Smooth muscle cell (in vitro differentiated cells): Measurements from ENCODE around the gene PLEKHA3. TPM values are rescaled to one million over a fixed set of nuclear protein-coding genes. Genes with fewer than 3 reads are reported as not detected.
A peak's percentile ranks its signal among the peaks of the same experiment; 100 is the strongest.
"Not testable (repeated sequence)": the region's sequence is repeated elsewhere in the genome, so short reads cannot be mapped to it uniquely, and the experiment has no call there.

Experiments
- DNase-seq: peaks from one replicate; lab custom pipeline; 2025; ENCODE audit not compliant: unreplicated experiment; lab: John Stamatoyannopoulos, UW
- H2AFZ ChIP-seq: fragments of 200-600 bp; sonication (generic); 2 replicates; pipeline ENCODE4 v1.6.0; 2016; ENCODE audit warnings: antibody characterized with exemption, low read depth, mild to moderate bottlenecking
- H3F3A ChIP-seq: fragments of 200-600 bp; sonication (generic); 2 replicates; pipeline ENCODE4 v1.6.0; 2017; ENCODE audit warnings: antibody characterized with exemption, low read depth
- H3K27ac ChIP-seq: fragments of 200-600 bp; sonication (generic); 2 replicates; pipeline ENCODE4 v1.5.1; 2016; ENCODE audit warnings: low read depth, mild to moderate bottlenecking
- H3K27me3 ChIP-seq: fragments of 200-600 bp; sonication (generic); 2 replicates; pipeline ENCODE4 v1.6.1; 2016; ENCODE audit warnings: low read depth, mild to moderate bottlenecking
- H3K36me3 ChIP-seq: fragments of 200-600 bp; sonication (generic); 2 replicates; pipeline ENCODE4 v1.5.1; 2016; ENCODE audit warnings: low read depth
- H3K4me1 ChIP-seq: fragments of 200-600 bp; sonication (generic); 2 replicates; pipeline ENCODE4 v1.5.1; 2016; ENCODE audit warnings: low read depth
- H3K4me2 ChIP-seq: fragments of 200-600 bp; sonication (generic); 2 replicates; pipeline ENCODE4 v1.6.0; 2016; ENCODE audit warnings: mild to moderate bottlenecking
- H3K4me3 ChIP-seq: fragments of 200-600 bp; sonication (generic); 2 replicates; pipeline ENCODE4 v1.5.1; 2016; ENCODE audit warnings: mild to moderate bottlenecking
- H3K79me2 ChIP-seq: fragments of 200-600 bp; sonication (generic); 2 replicates; pipeline ENCODE4 v1.6.0; 2016; ENCODE audit warnings: low read depth, mild to moderate bottlenecking
- H3K9ac ChIP-seq: fragments of 200-600 bp; sonication (generic); 2 replicates; pipeline ENCODE4 v1.6.0; 2016; ENCODE audit warnings: low read depth
- H3K9me3 ChIP-seq: fragments of 200-600 bp; sonication (generic); replicated peaks from 2 replicates; pipeline ENCODE4 v1.5.1; 2016; ENCODE audit warnings: low read depth
- H4K20me1 ChIP-seq: fragments of 200-600 bp; sonication (generic); 2 replicates; pipeline ENCODE4 v1.6.0; 2016; ENCODE audit warnings: low read depth
- CTCF ChIP-seq: fragments of 200-600 bp; sonication (generic); IDR thresholded peaks from 2 replicates; pipeline ENCODE4 v1.5.1; 2017; ENCODE audit warnings: borderline replicate concordance, mild to moderate bottlenecking, antibody characterized with exemption; ENCODE audit not compliant: insufficient read depth, poor library complexity, severe bottlenecking
- WGBS: methylation state at CpG from one replicate; pipeline ENCODE4 v1.1.7; 2016; ENCODE audit warnings: low lambda C conversion rate; 5-methylcytosine and 5-hydroxymethylcytosine counted together
- polyA plus RNA-seq: library from polyadenylated mRNA; unstranded; fragments of >200 nt; fragmentation: Nextera tagmentation; extraction: Ambion mirVana; gene quantifications from 2 replicates; pipeline ENCODE4 v1.2.1, GENCODE V29; 2016
- total RNA-seq: library from RNA; depleted of rRNA; stranded (reverse); fragments of >200 nt; gene quantifications from 2 replicates; pipeline ENCODE4 v1.2.3, GENCODE V29; 2014

Gene PLEKHA3
- total and polyA plus RNA-seq, 2 experiments from 2014 or later, result 9.9 to 37.9 TPM

DNA sequence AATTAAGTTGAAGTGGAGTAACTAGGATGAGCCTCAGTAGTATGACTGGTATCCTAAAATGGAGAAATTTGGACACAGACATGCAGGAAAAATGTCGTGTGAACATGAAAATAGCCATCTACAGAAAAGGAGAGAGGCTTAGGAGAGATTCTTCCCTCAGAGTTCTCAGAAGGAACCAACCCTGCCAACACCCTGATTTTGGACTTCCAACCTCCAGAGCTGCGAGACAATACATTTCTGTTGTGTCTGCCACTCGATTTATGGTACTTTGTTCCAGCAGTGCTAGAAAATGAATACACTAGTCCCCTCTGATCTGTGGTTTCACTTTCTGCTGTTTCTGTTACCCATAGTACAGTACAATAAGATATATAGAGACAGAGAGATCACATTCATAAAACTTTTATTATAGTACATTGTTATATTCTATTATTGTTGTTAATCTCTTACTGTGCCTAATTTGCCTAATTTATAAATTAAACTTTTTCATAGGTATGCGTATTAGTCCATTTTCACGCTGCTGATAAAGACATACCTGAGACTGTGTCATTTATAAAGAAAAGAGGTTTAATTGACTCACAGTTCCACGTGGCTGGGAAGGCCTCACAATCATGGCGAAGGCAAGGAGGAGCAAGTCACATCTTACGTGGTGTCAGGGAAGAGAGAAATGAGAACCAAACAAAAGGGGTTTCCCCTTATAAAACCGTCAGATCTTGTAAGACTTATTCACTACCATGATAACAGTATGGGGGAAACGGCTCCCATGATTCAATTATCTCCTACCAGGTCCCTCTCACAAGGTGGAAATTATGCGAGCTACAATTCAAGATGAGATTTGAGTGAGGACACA is 41.3 kb downstream of the PLEKHA3 start:
- no peaks in the 10 kb centered on the region for H3K9me3 ChIP-seq
- H3K27ac ChIP-seq, result no peak overlapping the region
- no peaks in the 10 kb centered on the region for H3K27me3 ChIP-seq
- no peak for DNase-seq
- no peaks in the 10 kb centered on the region for H3K36me3 ChIP-seq
- WGBS, result 96% methylated on average over 11 of the region's 11 CpGs
- peaks cover 27% of the 10 kb centered on the region for H3K79me2 ChIP-seq
- H2AFZ ChIP-seq, result no peak overlapping the region
- no peak overlapping the region for H3K4me3 ChIP-seq
- H3K9ac ChIP-seq, result no peak overlapping the region
- TF ChIP-seq CTCF, result no peak
- peaks cover 5% of the 10 kb centered on the region for H3K4me1 ChIP-seq
- no peaks in the 10 kb centered on the region for H4K20me1 ChIP-seq
- no peak overlapping the region for H3K4me2 ChIP-seq
- H3F3A ChIP-seq, result peaks cover 5% of the 10 kb centered on the region

GRCh38 chr2:178522950-178523595 is 42.8 kb downstream of the PLEKHA3 start:
- H3F3A ChIP-seq, result peaks cover 5% of the 10 kb centered on the region
- H3K9ac ChIP-seq, result peak overlapping the region; percentile 69
- H3K4me1 ChIP-seq, result peaks cover 5% of the 10 kb centered on the region
- no peaks in the 10 kb centered on the region for H3K36me3 ChIP-seq
- no peaks in the 10 kb centered on the region for H3K27me3 ChIP-seq
- peak; percentile 49 for DNase-seq
- WGBS, result 6% methylated on average over 25 of the region's 25 CpGs
- peak overlapping the region; percentile 46 for H3K27ac ChIP-seq
- peak; percentile 70 for TF ChIP-seq CTCF
- peak overlapping the region; percentile 70 for H2AFZ ChIP-seq
- H3K4me3 ChIP-seq, result peak overlapping the region; percentile 65
- peaks cover 9% of the 10 kb centered on the region for H4K20me1 ChIP-seq
- H3K9me3 ChIP-seq, result no peaks in the 10 kb centered on the region
- H3K79me2 ChIP-seq, result peaks cover 41% of the 10 kb centered on the region
- H3K4me2 ChIP-seq, result peak overlapping the region; percentile 86

DNA sequence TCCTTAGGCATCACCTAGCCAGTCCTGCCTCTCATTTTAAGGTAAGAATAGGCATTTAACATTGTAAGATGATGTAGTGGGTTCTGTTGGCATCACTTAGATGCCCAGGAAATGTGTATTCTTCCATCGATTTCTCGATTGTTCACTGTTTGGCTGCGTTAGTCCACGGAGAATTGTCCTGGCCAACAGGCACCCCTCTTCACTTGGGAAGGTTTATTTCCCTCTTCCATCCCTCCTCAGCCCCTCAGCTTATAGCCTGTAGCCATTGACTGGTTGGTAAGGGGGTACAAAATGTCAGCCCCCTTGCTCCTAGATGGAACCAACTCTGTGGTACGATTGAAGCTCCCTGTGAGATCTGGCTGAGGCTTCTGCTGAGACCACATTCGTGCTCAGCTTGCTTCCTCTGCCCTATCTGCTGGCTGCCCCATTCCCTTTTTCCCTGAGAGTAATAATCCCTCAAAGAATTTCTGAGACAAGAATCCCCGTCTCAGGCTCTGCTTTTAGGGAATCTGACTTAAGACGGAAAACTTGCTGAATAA is 43.4 kb downstream of the PLEKHA3 start:
- peak overlapping the region; percentile 86 for H3K4me2 ChIP-seq
- peak overlapping the region; percentile 44 for H3K27ac ChIP-seq
- no peak for TF ChIP-seq CTCF
- H3K4me1 ChIP-seq, result peaks cover 5% of the 10 kb centered on the region
- H3K79me2 ChIP-seq, result peaks cover 47% of the 10 kb centered on the region
- peak overlapping the region; percentile 25 for H2AFZ ChIP-seq
- peak overlapping the region; percentile 65 for H3K4me3 ChIP-seq
- WGBS, result 21% methylated on average over 8 of the region's 8 CpGs
- H4K20me1 ChIP-seq, result peaks cover 15% of the 10 kb centered on the region
- no peaks in the 10 kb centered on the region for H3K9me3 ChIP-seq
- no peak for DNase-seq
- H3K36me3 ChIP-seq, result no peaks in the 10 kb centered on the region
- H3F3A ChIP-seq, result peaks cover 5% of the 10 kb centered on the region
- peak overlapping the region; percentile 69 for H3K9ac ChIP-seq
- no peaks in the 10 kb centered on the region for H3K27me3 ChIP-seq

GRCh38 chr2:178525010-178525409 is 44.8 kb downstream of the PLEKHA3 start:
- H4K20me1 ChIP-seq, result peaks cover 27% of the 10 kb centered on the region
- H3K36me3 ChIP-seq, H2AFZ ChIP-seq, H3K9ac ChIP-seq, H3K27me3 ChIP-seq, H3K27ac ChIP-seq, H3K9me3 ChIP-seq, H3K4me1 ChIP-seq, DNase-seq, H3K4me3 ChIP-seq, H3K4me2 ChIP-seq, H3F3A ChIP-seq: not testable (repeated sequence)
- whole genome bisulfite sequencing, result 97% methylated on average over 4 of the region's 5 CpGs
- peaks cover 60% of the 10 kb centered on the region for H3K79me2 ChIP-seq

GRCh38 chr2:178525460-178525859 is 45.2 kb downstream of the PLEKHA3 start:
- not testable (repeated sequence) for H3K9me3 ChIP-seq, H3K27ac ChIP-seq, H3K27me3 ChIP-seq, H3K4me1 ChIP-seq, H3K36me3 ChIP-seq, H3K4me3 ChIP-seq, H3K9ac ChIP-seq, H2AFZ ChIP-seq, H3K4me2 ChIP-seq, H3F3A ChIP-seq, DNase-seq
- Histone ChIP-seq H3K79me2 (peaks cover 65% of the 10 kb centered on the region), H4K20me1 (peaks cover 29% of the 10 kb centered on the region)
- WGBS, result 92% methylated on average over 1 of the region's 1 CpG
